Neural cell (in vitro differentiated cells): Measurements from ENCODE around the gene TMEM123. TPM values are rescaled to one million over a fixed set of nuclear protein-coding genes. Genes with fewer than 3 reads are reported as not detected.

Source experiments
- H2AFZ ChIP-seq: fragments of 200-600, 300-800 bp; sonication (generic), shearing (Covaris generic); 2 replicates; pipeline ENCODE4 v1.6.0; 2014; ENCODE audit warnings: low read depth, mild to moderate bottlenecking, antibody characterized with exemption, low read length, moderate library complexity
- H3F3A ChIP-seq: fragments of 200-600 bp; shearing (Covaris generic); 2 replicates; pipeline ENCODE4 v1.6.1; 2016; ENCODE audit warnings: mild to moderate bottlenecking, moderate library complexity, mixed read lengths, antibody characterized with exemption, low read length; ENCODE audit not compliant: insufficient read depth, poor library complexity, severe bottlenecking
- H3K27ac ChIP-seq: fragments of 200-600, 300-800 bp; sonication (generic), shearing (Covaris generic); 2 replicates; pipeline ENCODE4 v1.5.1; 2014; ENCODE audit warnings: mild to moderate bottlenecking, low read length, moderate library complexity
- H3K27me3 ChIP-seq: fragments of 300-800, 200-600 bp; sonication (generic), shearing (Covaris generic); 2 replicates; pipeline ENCODE4 v1.6.0; 2014; ENCODE audit warnings: mild to moderate bottlenecking, low read depth, low read length, moderate library complexity; ENCODE audit not compliant: insufficient read depth
- H3K36me3 ChIP-seq: fragments of 300-800, 200-600 bp; sonication (generic), shearing (Covaris generic); 2 replicates; pipeline ENCODE4 v1.5.1; 2014; ENCODE audit warnings: mild to moderate bottlenecking, antibody characterized with exemption, low read length, moderate library complexity; ENCODE audit not compliant: insufficient read depth
- H3K4me2 ChIP-seq: fragments of 300-800, 200-600 bp; sonication (generic), shearing (Covaris generic); 2 replicates; pipeline ENCODE4 v1.6.0; 2014; ENCODE audit warnings: mild to moderate bottlenecking, low read length
- H3K4me3 ChIP-seq: fragments of 300-800, 200-600 bp; sonication (generic), shearing (Covaris generic); 2 replicates; pipeline ENCODE4 v1.5.1; 2014; ENCODE audit warnings: mild to moderate bottlenecking, low read length, moderate library complexity
- H3K79me2 ChIP-seq: fragments of 200-600 bp; shearing (Covaris generic); replicated peaks from 2 replicates; pipeline ENCODE4 v1.6.0; 2014; ENCODE audit warnings: mild to moderate bottlenecking, low read length, moderate library complexity; ENCODE audit not compliant: insufficient read depth
- H3K9ac ChIP-seq: fragments of 300-800, 200-600 bp; sonication (generic), shearing (Covaris generic); 2 replicates; pipeline ENCODE4 v1.6.1; 2016; ENCODE audit warnings: mild to moderate bottlenecking, low read length, mixed read lengths
- H3K9me2 ChIP-seq: fragments of 200-600 bp; shearing (Covaris generic); 2 replicates; pipeline ENCODE4 v1.6.1; 2016; ENCODE audit warnings: mild to moderate bottlenecking, low read length, mixed read lengths; ENCODE audit not compliant: insufficient read depth
- H3K9me3 ChIP-seq: fragments of 200-600, 300-800 bp; sonication (generic), shearing (Covaris generic); 2 replicates; pipeline ENCODE4 v1.6.1; 2016; ENCODE audit warnings: mild to moderate bottlenecking, mixed run types, low read length, moderate library complexity, mixed read lengths
- H4K20me1 ChIP-seq: fragments of 200-600 bp; shearing (Covaris generic); 2 replicates; pipeline ENCODE4 v1.6.1; 2016; ENCODE audit warnings: mild to moderate bottlenecking, mixed run types; ENCODE audit not compliant: insufficient read depth
- EP300 ChIP-seq: fragments of 450-650 bp; conservative IDR thresholded peaks from 2 replicates; pipeline ENCODE4 v1.6.1; 2014; ENCODE audit warnings: antibody characterized with exemption, mild to moderate bottlenecking, moderate library complexity; ENCODE audit not compliant: poor library complexity, severe bottlenecking
- EZH2 ChIP-seq: fragments of 200-600, 300-800 bp; shearing (Covaris generic), sonication (generic); IDR thresholded peaks from 2 replicates; pipeline ENCODE4 v1.6.1; 2014; ENCODE audit warnings: antibody characterized with exemption, low read length, borderline replicate concordance, mild to moderate bottlenecking; ENCODE audit not compliant: insufficient read depth, poor library complexity, severe bottlenecking
- MXI1 ChIP-seq: fragments of 450-650 bp; conservative IDR thresholded peaks from 2 replicates; pipeline ENCODE4 v1.6.1; 2014; ENCODE audit warnings: antibody characterized with exemption, mild to moderate bottlenecking; ENCODE audit not compliant: poor library complexity, severe bottlenecking
- POLR2AphosphoS5 ChIP-seq: IDR thresholded peaks from 2 replicates; pipeline ENCODE4 v1.6.1; 2012
- RAD21 ChIP-seq: fragments of 450-650 bp; conservative IDR thresholded peaks from 2 replicates; pipeline ENCODE4 v1.6.1; 2014; ENCODE audit warnings: antibody characterized with exemption, mild to moderate bottlenecking, moderate library complexity
- SMC3 ChIP-seq: fragments of 450-650 bp; conservative IDR thresholded peaks from 2 replicates; pipeline ENCODE4 v1.6.1; 2014; ENCODE audit warnings: antibody characterized with exemption, mild to moderate bottlenecking, moderate library complexity; ENCODE audit not compliant: poor library complexity
- TAF1 ChIP-seq: IDR thresholded peaks from 2 replicates; pipeline ENCODE4 v1.6.1; 2012; ENCODE audit warnings: low read depth
- polyA plus RNA-seq: library from polyadenylated mRNA; depleted of rRNA; stranded (reverse); fragments of >200 nt; gene quantifications from 2 replicates; pipeline ENCODE4 v1.2.3, GENCODE V29; 2014
- TF ChIP-seq, protein P1 (sequence below): IDR thresholded peaks from 2 replicates; pipeline ENCODE4 v1.6.1; 2012; ENCODE audit warnings: borderline replicate concordance
- TF ChIP-seq, protein P2 (sequence below): fragments of 450-650 bp; IDR thresholded peaks from 2 replicates; pipeline ENCODE4 v1.5.1; 2014; ENCODE audit warnings: antibody characterized with exemption, mild to moderate bottlenecking, moderate library complexity; ENCODE audit not compliant: poor library complexity, severe bottlenecking

The TMEM123 gene
- polyA plus RNA-seq, 1 donor from 2014 or later = 7.7 TPM

DNA sequence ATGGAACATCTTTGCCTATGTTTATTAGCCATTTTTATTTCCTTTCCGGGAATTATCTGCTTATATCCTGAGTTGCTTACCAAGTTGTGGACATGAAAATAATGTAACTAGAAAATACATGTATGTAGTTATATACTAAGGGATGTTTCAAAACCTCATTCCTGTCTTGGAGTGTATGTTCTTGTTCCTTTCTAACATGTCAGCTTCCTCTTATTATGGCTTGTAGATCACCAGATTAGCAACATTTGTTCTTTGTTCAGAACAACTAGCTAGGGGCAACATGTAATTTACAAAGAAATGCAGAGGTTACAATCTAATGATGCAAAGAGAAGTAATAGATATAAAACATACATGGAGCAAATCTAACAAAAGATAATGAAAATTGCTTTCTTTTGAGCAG is 13.1 kb upstream of the TMEM123 start (continued):
- TF ChIP-seq SMC3 (no peak), EZH2 (no peak)

DNA sequence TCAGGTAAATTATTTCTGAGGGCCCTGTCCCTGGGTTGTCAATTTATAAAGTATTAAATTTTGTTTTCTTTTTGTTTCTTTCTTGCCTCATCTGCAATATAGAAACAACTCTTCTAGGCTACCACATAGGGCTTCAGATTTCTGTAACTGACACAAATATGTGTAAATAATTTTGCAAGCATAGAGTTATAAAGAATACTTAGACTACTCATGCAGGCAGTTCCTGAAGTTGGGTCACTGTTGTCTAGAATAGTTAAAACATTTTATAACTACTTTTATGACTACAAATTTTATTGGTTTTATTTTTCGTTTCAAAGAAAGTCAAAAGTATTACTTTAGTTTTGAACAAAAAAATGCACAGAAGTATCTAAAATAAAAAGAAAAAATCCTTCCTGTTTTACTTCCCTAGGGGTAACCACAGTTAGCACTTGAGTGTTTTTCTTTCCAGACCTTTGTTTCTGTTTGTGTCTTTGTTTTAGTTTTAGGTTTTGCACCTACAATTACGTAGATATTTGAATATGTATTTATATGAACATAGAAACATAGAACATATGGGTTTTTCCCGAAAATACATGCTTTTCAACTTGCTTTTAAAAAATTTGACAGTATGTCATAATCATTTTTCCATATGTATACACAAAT is 12.4 kb upstream of the TMEM123 start:
- no peaks in the 10 kb centered on the region for H3K9me3 ChIP-seq
- no peak overlapping the region for H3K4me3 ChIP-seq
- TF ChIP-seq TAF1 (no peak), EZH2 (no peak), SMC3 (no peak), MXI1 (no peak), POLR2AphosphoS5 (no peak), EP300 (no peak), RAD21 (no peak)
- TF ChIP-seq, protein P1, sequence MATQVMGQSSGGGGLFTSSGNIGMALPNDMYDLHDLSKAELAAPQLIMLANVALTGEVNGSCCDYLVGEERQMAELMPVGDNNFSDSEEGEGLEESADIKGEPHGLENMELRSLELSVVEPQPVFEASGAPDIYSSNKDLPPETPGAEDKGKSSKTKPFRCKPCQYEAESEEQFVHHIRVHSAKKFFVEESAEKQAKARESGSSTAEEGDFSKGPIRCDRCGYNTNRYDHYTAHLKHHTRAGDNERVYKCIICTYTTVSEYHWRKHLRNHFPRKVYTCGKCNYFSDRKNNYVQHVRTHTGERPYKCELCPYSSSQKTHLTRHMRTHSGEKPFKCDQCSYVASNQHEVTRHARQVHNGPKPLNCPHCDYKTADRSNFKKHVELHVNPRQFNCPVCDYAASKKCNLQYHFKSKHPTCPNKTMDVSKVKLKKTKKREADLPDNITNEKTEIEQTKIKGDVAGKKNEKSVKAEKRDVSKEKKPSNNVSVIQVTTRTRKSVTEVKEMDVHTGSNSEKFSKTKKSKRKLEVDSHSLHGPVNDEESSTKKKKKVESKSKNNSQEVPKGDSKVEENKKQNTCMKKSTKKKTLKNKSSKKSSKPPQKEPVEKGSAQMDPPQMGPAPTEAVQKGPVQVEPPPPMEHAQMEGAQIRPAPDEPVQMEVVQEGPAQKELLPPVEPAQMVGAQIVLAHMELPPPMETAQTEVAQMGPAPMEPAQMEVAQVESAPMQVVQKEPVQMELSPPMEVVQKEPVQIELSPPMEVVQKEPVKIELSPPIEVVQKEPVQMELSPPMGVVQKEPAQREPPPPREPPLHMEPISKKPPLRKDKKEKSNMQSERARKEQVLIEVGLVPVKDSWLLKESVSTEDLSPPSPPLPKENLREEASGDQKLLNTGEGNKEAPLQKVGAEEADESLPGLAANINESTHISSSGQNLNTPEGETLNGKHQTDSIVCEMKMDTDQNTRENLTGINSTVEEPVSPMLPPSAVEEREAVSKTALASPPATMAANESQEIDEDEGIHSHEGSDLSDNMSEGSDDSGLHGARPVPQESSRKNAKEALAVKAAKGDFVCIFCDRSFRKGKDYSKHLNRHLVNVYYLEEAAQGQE = no peak
- TF ChIP-seq, protein P2, sequence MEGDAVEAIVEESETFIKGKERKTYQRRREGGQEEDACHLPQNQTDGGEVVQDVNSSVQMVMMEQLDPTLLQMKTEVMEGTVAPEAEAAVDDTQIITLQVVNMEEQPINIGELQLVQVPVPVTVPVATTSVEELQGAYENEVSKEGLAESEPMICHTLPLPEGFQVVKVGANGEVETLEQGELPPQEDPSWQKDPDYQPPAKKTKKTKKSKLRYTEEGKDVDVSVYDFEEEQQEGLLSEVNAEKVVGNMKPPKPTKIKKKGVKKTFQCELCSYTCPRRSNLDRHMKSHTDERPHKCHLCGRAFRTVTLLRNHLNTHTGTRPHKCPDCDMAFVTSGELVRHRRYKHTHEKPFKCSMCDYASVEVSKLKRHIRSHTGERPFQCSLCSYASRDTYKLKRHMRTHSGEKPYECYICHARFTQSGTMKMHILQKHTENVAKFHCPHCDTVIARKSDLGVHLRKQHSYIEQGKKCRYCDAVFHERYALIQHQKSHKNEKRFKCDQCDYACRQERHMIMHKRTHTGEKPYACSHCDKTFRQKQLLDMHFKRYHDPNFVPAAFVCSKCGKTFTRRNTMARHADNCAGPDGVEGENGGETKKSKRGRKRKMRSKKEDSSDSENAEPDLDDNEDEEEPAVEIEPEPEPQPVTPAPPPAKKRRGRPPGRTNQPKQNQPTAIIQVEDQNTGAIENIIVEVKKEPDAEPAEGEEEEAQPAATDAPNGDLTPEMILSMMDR = no peak
- H3K79me2 ChIP-seq = no peaks in the 10 kb centered on the region
- H3K36me3 ChIP-seq = no peaks in the 10 kb centered on the region
- H3F3A ChIP-seq = no peaks in the 10 kb centered on the region
- H3K9ac ChIP-seq = no peak overlapping the region
- no peaks in the 10 kb centered on the region for H4K20me1 ChIP-seq
- no peak overlapping the region for H3K4me2 ChIP-seq
- H3K27ac ChIP-seq = no peak overlapping the region
- H3K9me2 ChIP-seq = no peaks in the 10 kb centered on the region
- H3K27me3 ChIP-seq = no peaks in the 10 kb centered on the region
- H2AFZ ChIP-seq = no peak overlapping the region

DNA sequence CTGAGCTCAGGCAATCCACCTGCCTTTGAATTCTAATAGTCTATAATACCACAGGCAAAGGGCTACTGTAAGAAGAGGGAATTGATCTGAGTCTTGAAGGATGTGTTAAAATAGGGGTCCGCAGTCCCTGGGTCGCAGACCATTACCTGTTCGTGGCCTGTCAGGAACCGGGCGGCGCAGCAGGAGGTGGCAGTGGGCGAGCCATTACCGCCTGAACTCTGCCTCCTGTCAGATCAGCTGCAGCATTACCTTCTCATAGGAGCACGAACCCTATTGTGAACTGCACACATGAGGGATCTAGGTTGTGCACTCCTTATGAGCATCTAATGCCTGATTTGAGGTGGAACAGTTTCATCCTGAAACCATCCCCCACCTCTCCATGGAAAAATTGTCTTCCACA is 11.5 kb upstream of the TMEM123 start:
- Histone ChIP-seq H3K9ac (no peak overlapping the region), H3K27ac (no peak overlapping the region), H3K9me2 (no peaks in the 10 kb centered on the region), H3K79me2 (no peaks in the 10 kb centered on the region), H3F3A (no peaks in the 10 kb centered on the region), H3K4me3 (no peak overlapping the region), H2AFZ (no peak overlapping the region), H3K27me3 (no peaks in the 10 kb centered on the region), H3K4me2 (no peak overlapping the region), H3K36me3 (no peaks in the 10 kb centered on the region), H3K9me3 (no peaks in the 10 kb centered on the region), H4K20me1 (no peaks in the 10 kb centered on the region)
- TF ChIP-seq EZH2 (no peak), SMC3 (no peak), TAF1 (no peak), RAD21 (no peak), EP300 (no peak), MXI1 (no peak), POLR2AphosphoS5 (no peak)
- TF ChIP-seq, protein P1 = no peak
- TF ChIP-seq, protein P2 = no peak
